ENCODE measurements around the gene TGIF2. TPM values are rescaled to one million over a fixed set of nuclear protein-coding genes. Genes with fewer than 3 reads are reported as not detected.
A peak's percentile ranks its signal among the peaks of the same experiment; 100 is the strongest.

Gene TGIF2
- polyA plus RNA-seq (ENCODE audit: insufficient read length in 3 of 3): 10 to 100 TPM; 60.7 to 66.4 (median 65.5) TPM
- long read RNA-seq, donor 1, transcript TGIF2-201 (3 exons, 3,406 nt): major isoform, 8 of 10 reads
- long read RNA-seq, donor 1, partial matches to known transcripts: 0 of 10 reads
- long read RNA-seq, donor 1, other reads (novel, unspliced or antisense): 0 of 10 reads
- long read RNA-seq, donor 2, transcript TGIF2-201 (3 exons, 3,406 nt): major isoform, 6 of 10 reads
- long read RNA-seq, donor 2, partial matches to known transcripts: 0 of 10 reads
- long read RNA-seq, donor 2, other reads (novel, unspliced or antisense): 0 of 10 reads
- long read RNA-seq, donor 3, transcript TGIF2-201 (3 exons, 3,406 nt): major isoform, 8 of 12 reads
- long read RNA-seq, donor 3, partial matches to known transcripts: 0 of 12 reads
- long read RNA-seq, donor 3, other reads (novel, unspliced or antisense): 0 of 12 reads
- long read RNA-seq, donor 4, partial matches to known transcripts: 0 of 6 reads
- long read RNA-seq, donor 4, other reads (novel, unspliced or antisense): 0 of 6 reads
- long read RNA-seq, donor 5, transcript TGIF2-201 (3 exons, 3,406 nt): major isoform, 19 of 19 reads
- long read RNA-seq, donor 5, partial matches to known transcripts: 0 of 19 reads
- long read RNA-seq, donor 5, other reads (novel, unspliced or antisense): 0 of 19 reads
- long read RNA-seq, donor 6, transcript TGIF2-201 (3 exons, 3,406 nt): major isoform, 10 of 23 reads
- long read RNA-seq, donor 6, partial matches to known transcripts: 6 of 23 reads
- long read RNA-seq, donor 6, other reads (novel, unspliced or antisense): 5 of 23 reads
- long read RNA-seq, donor 7, transcript TGIF2-201 (3 exons, 3,406 nt): major isoform, 7 of 9 reads
- long read RNA-seq, donor 7, partial matches to known transcripts: 0 of 9 reads
- long read RNA-seq, donor 7, other reads (novel, unspliced or antisense): 0 of 9 reads
- long read RNA-seq, donor 8, transcript TGIF2-201 (3 exons, 3,406 nt): major isoform, 14 of 22 reads
- long read RNA-seq, donor 8, transcript TGIF2-202 (3 exons, 3,432 nt): minor isoform, 6 of 22 reads
- long read RNA-seq, donor 8, partial matches to known transcripts: 0 of 22 reads
- long read RNA-seq, donor 8, other reads (novel, unspliced or antisense): 0 of 22 reads
- long read RNA-seq, donor 9, transcript TGIF2-201 (3 exons, 3,406 nt): major isoform, 8 of 12 reads
- long read RNA-seq, donor 9, partial matches to known transcripts: 0 of 12 reads
- long read RNA-seq, donor 9, other reads (novel, unspliced or antisense): 0 of 12 reads
- long read RNA-seq, donor 10, transcript TGIF2-201 (3 exons, 3,406 nt): major isoform, 9 of 18 reads
- long read RNA-seq, donor 10, partial matches to known transcripts: 9 of 18 reads
- long read RNA-seq, donor 10, other reads (novel, unspliced or antisense): 0 of 18 reads
- long read RNA-seq, donor 11, transcript TGIF2-201 (3 exons, 3,406 nt): major isoform, 12 of 12 reads
- long read RNA-seq, donor 11, partial matches to known transcripts: 0 of 12 reads
- long read RNA-seq, donor 11, other reads (novel, unspliced or antisense): 0 of 12 reads
- long read RNA-seq, donor 12, partial matches to known transcripts: 0 of 4 reads
- long read RNA-seq, donor 12, other reads (novel, unspliced or antisense): 0 of 4 reads
- long read RNA-seq, donor 13, transcript TGIF2-201 (3 exons, 3,406 nt): major isoform, 19 of 24 reads
- long read RNA-seq, donor 13, partial matches to known transcripts: 0 of 24 reads
- long read RNA-seq, donor 13, other reads (novel, unspliced or antisense): 0 of 24 reads
- long read RNA-seq, donor 14, transcript TGIF2-201 (3 exons, 3,406 nt): major isoform, 9 of 9 reads
- long read RNA-seq, donor 14, partial matches to known transcripts: 0 of 9 reads
- long read RNA-seq, donor 14, other reads (novel, unspliced or antisense): 0 of 9 reads
- long read RNA-seq, donor 15, transcript TGIF2-201 (3 exons, 3,406 nt): major isoform, 8 of 9 reads
- long read RNA-seq, donor 15, partial matches to known transcripts: 0 of 9 reads
- long read RNA-seq, donor 15, other reads (novel, unspliced or antisense): 0 of 9 reads
- long read RNA-seq, donor 16, transcript TGIF2-201 (3 exons, 3,406 nt): major isoform, 21 of 27 reads
- long read RNA-seq, donor 16, transcript TGIF2-204 (3 exons, 638 nt): minor isoform, 5 of 27 reads
- long read RNA-seq, donor 16, partial matches to known transcripts: 0 of 27 reads
- long read RNA-seq, donor 16, other reads (novel, unspliced or antisense): 0 of 27 reads

DNA sequence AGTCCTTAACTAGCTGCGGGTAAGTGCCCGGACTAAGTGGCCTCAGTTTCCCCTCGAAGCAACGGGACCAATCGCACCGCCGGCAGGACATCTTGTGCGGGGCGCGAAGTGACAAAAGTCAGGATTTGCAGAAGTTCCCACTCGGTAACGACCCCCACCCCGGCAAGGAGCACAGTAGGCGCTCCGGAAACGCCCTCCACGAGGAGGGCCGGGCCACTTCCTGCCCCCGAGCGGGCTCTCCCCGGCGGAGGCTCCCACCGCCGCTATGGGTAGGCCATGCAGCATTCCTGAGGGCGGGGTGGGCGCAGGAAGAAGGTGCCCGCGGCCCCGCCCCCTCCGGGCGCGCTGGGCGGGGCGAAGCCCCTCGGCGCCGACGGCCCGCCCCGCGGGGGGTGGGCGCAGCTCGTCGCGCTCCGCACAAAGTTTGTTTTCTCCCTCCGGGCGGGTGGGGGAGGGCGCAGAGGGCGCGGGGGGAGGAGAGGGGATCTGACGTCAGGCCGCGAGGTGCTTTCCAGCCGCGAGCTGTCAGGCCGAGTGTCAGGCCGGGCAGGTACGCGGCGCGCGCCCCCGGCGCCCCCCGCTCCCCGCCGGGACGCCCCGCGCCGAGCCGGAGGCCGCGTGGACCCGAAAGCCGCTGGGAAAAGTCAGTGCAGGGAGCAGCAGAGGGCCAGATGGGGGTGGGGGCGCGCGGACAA lies at the start of gene TGIF2:
Gene TGIF2 (plus strand): TSS at position 495 of the 695 bp plus-strand sequence. CDS start 5,178 bp downstream, outside the sequence.
- DNase-seq (ENCODE audit: extremely low read depth in 1 of 11, low read depth in 9 of 11, low spot score in 4 of 11): peak in 10 of 11 donors; percentile 68 to 94 (median 90)

DNA sequence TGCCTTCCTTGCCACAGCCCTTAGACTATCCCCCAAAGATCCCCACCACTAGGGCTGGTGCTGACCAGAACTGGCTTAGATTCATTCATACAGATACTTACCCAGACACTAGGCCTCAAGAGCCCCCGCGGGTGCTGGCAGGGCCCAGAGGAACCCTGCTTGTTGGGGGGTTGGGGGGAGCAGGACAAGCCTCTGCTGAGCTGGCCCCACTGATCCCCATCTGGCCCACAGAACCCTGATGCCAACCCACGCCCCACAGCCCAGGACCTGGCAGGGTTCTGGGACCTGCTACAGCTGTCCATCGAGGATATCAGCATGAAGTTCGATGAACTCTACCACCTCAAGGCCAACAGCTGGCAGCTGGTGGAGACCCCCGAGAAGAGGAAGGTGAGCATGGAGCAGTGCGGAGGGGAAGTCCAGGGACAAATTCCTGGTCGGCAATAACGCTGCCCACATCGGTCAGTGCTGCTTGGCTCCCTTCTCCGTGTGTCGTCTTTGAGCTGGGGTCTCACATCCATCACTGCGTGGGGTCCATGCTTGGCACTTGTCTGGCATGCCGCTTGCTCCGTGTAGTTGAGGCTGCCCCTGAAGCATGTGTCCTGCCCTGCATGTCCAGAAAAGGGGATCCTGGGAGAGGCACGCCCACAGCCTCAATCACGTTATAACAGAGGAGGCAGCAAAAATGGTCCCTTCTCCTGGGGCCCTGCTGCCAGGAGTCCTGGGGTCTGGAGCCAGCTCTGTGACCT lies 47.6 kb upstream of the TGIF2 start:
- no peak for DNase-seq (ENCODE audit: extremely low read depth in 1 of 11, low read depth in 9 of 11, low spot score in 4 of 11)

DNA sequence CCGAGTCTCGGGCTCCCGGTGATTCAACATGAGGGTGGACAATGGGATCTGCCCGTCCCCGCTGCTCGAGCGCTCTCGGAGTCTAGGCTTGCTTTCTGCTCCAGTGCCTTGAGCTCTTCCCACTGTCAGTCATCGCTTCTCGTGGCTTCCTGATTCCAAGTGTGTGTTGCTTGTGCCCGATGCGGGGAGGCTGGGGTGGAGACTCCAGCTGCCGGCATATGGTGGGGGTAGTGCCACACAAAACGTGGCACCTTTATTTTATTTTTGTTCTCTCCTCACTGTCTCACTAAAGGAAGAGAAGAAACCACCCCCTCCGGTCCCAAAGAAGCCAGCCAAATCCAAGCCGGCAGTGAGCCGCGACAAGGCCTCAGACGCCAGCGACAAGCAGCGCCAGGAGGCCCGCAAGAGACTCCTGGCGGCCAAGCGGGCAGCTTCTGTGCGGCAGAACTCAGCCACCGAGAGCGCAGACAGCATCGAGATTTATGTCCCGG lies 46.8 kb upstream of the TGIF2 start:
- no peak for DNase-seq (ENCODE audit: extremely low read depth in 1 of 11, low read depth in 9 of 11, low spot score in 4 of 11)

DNA sequence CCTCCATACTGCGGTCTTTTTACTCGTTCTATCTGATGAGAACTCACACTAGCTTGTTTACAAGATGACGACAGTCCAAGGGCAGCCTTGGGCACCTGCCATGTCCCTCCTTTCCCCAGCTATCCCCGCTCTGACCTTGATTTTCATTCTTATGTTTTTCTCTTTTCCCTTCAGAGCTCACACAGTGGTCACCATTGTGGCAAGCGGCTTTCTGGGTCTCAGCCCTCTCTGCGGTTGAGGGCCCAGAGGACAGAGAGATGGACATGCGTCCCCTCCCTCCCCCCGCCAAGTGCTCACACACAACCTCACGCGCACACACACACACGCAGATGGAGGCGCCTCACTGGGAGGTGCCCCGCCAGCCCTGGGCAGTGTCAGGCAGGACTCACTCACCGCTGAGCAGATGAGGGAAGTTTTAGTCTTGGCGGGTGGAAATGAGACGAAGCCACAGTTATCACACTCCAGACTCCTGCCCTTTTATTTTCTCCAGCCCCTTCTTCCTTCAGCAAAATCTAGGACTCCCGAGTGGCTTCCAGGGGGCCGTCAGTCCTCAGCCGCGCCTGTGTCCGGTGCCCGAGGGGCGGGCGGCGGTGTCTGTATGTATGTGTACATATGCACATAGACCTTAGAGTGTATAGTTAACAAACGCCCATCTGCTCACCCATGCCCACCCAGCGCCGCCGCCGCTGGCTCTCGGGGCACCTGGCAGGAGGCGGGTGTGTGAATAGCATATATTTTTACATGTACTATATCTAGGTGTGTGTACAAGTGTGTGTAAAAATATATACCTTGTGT lies 45.9 kb upstream of the TGIF2 start:
- no peak for DNase-seq (ENCODE audit: extremely low read depth in 1 of 11, low read depth in 9 of 11, low spot score in 4 of 11)

DNA sequence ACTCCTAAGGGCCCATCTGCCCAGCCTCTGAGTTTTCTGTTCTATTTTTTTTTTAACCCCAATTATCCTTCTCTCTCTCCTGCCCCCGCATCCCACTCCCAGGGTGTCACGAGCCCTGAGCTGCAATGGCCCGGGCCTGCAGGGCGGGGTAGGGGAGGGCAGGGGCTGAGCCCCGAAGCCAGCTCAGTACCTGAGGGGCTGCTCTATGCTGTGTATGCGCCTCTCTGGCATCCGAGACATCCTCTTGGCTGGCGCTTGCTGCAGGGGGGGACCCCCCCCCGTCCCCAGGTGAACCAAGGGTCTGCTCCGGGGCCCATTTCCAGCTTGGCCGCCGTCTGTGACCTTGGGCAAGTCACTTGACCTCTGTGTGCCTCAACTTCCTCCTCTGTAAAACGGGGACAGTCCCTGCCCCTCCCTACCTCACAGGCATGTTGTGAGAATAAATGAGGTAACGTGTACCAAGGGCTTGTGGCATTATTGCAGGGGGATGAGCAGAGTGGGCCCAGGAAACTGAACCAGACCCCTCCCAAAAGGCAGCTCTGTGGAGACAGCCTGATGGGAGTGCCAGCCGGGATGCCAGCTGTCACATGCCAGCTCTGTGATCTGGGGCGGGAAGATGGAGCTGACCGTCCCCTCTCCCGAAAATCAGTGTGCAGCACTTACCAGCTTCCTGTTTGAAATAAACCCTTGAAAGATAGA lies 45.1 kb upstream of the TGIF2 start:
- DNase-seq (ENCODE audit: extremely low read depth in 1 of 11, low read depth in 9 of 11, low spot score in 4 of 11): no peak

DNA sequence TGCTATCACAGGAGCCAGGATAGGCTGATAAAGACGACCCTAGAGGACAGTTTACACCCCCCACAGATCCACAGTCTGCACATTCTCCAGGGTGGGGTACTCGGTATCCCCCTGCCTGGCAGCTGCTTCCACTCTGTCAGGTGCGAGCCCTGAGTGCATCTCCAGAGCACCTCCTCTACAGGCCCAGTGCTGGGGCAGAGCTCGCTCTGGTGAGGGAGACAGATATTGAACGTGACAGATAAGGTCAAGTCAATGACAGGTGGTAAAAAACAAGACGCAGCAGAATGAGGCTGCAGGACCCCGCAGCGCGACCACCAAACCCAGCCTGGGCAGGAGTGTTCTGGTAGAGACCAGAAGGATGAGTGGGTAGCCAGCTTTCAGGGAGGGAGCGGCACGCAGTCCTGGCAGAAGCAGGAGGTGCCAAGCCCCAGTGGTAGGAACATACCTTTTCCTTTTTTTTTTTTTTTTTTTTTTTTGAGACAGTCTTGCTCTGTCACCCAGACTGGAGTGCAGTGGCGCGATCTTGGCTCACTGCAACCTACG lies 44.5 kb upstream of the TGIF2 start:
- no peak for DNase-seq (ENCODE audit: extremely low read depth in 1 of 11, low read depth in 9 of 11, low spot score in 4 of 11)

DNA sequence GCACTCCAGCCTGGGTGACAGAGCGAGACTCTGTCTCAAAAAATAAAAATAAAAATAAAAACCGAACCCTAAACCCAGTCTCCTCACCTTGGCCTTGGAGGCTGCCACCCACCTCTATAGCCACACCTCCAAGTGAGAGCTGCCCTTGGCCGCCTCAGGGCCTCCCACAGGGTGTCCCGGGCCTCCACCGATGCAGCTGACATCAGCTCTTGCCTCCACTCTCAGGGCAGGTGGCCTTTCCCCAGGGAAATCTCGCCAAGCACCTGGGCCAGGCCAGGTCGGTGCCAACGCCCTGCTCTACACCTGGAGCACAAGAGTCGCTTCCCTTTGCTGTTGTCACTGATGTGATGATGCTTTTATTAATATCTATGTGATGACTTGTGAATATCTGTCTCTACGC lies 41.0 kb upstream of the TGIF2 start:
- DNase-seq (ENCODE audit: extremely low read depth in 1 of 11, low read depth in 9 of 11, low spot score in 4 of 11): no peak

DNA sequence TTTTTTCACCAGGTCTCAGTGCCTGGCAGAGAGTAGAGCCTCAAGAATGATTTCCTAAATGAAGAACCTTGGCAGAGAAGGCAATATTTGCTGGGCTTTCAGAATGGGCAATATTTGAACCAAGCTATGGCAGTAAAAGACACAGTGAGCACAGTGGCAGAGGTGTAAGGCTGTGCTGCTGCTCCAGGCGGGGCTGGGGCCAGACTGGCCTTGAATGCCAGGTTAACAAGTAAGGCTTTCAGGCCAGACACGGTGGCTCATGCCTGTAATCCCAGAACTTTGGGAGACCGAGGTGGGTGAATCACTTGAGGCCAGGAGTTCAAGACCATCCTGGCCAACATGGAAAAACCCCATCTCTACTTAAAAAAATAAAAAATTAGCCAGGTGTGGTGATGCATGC lies 40.6 kb upstream of the TGIF2 start:
- DNase-seq (ENCODE audit: extremely low read depth in 1 of 11, low read depth in 9 of 11, low spot score in 4 of 11): no peak

DNA sequence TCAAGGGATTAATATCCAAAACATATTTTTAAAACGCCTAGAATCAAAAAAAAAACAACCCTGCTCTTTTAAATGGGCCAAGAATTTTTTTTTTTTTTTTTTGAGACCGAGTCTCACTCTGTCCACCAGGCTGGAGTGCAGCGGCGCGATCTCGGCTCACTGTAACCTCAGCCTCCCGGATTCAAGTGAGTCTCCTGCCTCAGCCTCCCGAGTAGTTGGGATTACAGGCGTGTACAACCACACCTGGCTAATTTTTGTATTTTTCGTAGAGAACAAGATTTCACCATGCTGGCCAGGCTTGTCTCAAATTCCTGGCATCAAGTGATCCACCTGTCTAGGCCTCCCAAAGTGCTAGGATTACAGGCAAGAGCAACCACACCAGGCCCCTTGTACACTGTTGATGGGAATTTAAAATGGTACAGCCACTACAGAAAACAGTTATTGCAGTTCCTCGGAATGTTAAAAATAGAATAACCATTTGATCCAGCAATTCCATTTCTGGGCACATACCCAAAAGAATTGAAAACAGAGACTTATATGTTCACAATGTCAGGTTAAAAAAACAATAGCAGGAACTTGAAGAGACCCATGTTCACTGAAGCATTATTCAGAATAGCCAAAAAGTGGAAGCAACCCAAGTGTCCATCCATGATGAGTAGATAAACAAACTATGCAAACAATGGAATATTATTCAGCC lies 35.2 kb upstream of the TGIF2 start:
- DNase-seq (ENCODE audit: extremely low read depth in 1 of 11, low read depth in 9 of 11, low spot score in 4 of 11): peak in 1 of 11 donors; percentile 13

DNA sequence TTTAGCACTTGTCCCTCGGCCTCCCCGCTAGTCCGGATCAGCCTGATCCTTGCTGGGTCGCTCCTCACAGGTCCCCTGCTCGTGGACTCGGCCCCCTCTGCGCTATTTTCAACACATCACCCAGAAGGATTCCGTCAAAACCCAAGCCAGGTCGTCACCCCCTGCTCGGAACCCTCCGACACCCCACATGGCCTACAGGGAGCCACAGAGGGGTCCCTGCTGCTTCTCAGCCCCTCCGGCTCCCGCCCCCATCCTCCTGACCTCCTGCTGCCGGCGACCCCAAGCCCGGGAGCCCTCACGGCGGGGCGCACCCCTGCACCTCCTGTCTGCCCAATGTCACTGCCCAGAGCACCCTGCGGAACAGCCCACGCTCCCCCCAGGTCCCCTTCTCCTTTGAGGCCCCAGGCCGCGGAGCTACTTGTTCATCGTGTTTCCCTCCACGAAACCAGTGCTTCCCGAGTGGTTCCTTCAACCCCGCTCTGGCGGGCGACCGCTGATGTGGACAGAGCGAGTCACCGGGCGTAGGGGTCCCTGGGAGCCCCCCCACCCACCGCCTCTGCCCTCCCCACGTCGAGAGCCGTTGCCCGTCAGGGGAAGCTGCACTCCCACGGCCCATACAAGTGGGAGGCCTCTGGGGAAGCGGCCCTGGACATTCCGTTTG lies 32.7 kb upstream of the TGIF2 start:
- peak in 1 of 11 donors; percentile 25 for DNase-seq (ENCODE audit: extremely low read depth in 1 of 11, low read depth in 9 of 11, low spot score in 4 of 11)

DNA sequence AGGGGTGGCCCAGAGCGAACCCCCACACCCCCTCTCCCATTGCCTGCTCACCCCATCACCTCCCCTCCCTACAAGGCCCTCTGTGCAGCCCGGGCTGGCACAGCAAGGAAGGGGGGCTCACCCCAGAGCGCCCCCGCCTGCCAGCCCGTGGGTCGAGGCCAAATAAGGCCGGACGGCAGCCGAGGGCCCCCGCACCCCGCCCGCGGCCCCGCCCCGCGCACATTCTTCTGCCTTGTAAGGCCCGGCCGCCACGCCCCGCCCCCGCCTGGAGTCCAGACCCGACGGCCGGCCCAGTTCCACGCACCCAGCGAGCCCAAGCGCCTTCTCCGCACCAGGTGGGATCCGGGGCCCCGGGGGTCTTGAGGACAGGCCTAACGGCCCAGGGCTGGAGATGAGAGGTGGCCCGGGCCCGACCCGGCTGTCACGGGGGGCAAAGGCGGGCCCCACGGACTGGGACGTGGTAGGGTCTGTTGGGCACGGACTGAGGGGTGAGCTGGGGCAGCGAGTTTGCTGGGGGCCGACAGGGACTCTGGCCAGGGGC lies 32.1 kb upstream of the TGIF2 start, which contains the start of gene MYL9:
Gene MYL9 (plus strand): TSS at position 293 of the 541 bp plus-strand sequence. CDS start 3,366 bp downstream, outside the sequence.
- peak in 6 of 11 donors; percentile 20 to 68 (median 58) for DNase-seq (ENCODE audit: extremely low read depth in 1 of 11, low read depth in 9 of 11, low spot score in 4 of 11)

DNA sequence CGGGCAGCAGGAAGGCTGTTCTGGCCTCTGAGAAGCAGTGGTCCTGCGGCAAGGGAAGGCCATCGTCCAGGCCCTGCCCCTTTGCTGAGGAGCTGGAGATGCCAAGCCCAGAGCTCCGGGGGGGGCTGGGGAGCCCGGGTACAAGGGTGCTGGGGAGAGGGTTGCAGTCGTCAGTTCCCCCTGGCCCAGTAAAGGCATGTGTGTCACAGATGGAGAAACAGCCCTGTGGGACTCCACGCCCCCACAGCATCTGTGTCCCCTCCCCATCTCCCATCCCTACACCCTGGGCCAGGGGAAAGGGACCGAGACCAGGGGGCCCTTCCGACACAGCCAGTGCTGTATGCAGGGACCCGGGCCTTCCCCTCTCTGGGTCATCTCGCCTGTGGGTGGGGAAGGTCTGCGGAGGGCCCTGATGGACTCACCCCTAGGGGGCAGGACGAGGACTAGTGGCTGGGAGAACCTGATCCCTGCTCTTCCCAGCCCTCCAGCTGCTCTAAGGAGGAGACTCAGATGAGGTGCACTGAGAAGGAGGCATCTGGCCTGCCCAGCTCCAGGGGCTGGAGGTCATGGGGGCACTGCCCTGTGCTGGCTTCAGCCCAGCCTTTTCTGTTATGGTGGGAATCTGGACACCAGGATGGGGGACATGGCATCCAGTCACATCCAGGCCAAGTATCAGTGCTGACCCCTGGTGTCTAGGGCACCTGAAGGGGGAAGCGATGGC lies 31.5 kb upstream of the TGIF2 start:
- DNase-seq (ENCODE audit: extremely low read depth in 1 of 11, low read depth in 9 of 11, low spot score in 4 of 11): peak in 1 of 11 donors; percentile 10
